Subcutaneous abdominal adipose tissue (tissue), 5 donors: Measurements from ENCODE around the gene COL9A3.

Experiments used
- H3K27ac ChIP-seq: one replicate; pipeline ENCODE4 v1.7.0; 2013; ENCODE audit warnings: low read depth, mild to moderate bottlenecking, inconsistent platforms, low read length, moderate library complexity
- H3K27me3 ChIP-seq, 5 donors: one replicate each; pipeline ENCODE4 v1.7.0; 2013; ENCODE audit warnings: low read length in 5 of 5, inconsistent platforms in 1 of 5; ENCODE audit not compliant: control insufficient read depth in 5 of 5, insufficient read depth in 4 of 5
- H3K36me3 ChIP-seq, 5 donors: one replicate each; pipeline ENCODE4 v1.7.0; 2013; ENCODE audit warnings: low read length in 5 of 5; ENCODE audit not compliant: control insufficient read depth in 5 of 5, insufficient read depth in 5 of 5
- H3K4me1 ChIP-seq, 5 donors: one replicate each; pipeline ENCODE4 v1.7.0; 2013; ENCODE audit warnings: low read length in 5 of 5, mild to moderate bottlenecking in 3 of 5, moderate library complexity in 1 of 5; ENCODE audit not compliant: control insufficient read depth in 5 of 5, insufficient read depth in 5 of 5
- H3K4me3 ChIP-seq, 5 donors: one replicate each; pipeline ENCODE4 v1.7.0; 2013; ENCODE audit warnings: low read length in 5 of 5, low read depth in 1 of 5
- H3K9ac ChIP-seq, 5 donors: one replicate each; pipeline ENCODE4 v1.7.0; 2013; ENCODE audit warnings: low read length in 5 of 5, mild to moderate bottlenecking in 4 of 5, moderate library complexity in 3 of 5
- H3K9me3 ChIP-seq, 5 donors: one replicate each; pipeline ENCODE4 v1.7.0; 2013; ENCODE audit warnings: low read length in 5 of 5; ENCODE audit not compliant: control insufficient read depth in 5 of 5
- donor health status: healthy.
- donor health status: healthy.
- donor health status: healthy.
- donor health status: healthy.
- donor health status: healthy.

COL9A3 gene

GRCh38 chr20:62778601-62779416 is 38.0 kb upstream of the COL9A3 start:
- no peak overlapping the region for H3K27ac ChIP-seq
- H3K36me3 ChIP-seq = no peaks in the 10 kb centered on the region
- H3K4me3 ChIP-seq = no peak overlapping the region
- peaks cover 4 to 31% (median 25%) of the 10 kb centered on the region in 5 donors for H3K4me1 ChIP-seq
- H3K9me3 ChIP-seq = peaks cover 0 to 3% (median 0%) of the 10 kb centered on the region in 5 donors
- peaks cover 0 to 20% (median 16%) of the 10 kb centered on the region in 5 donors for H3K27me3 ChIP-seq
- H3K9ac ChIP-seq = no peak overlapping the region

GRCh38 chr20:62779417-62779685 is 37.5 kb upstream of the COL9A3 start:
- Histone ChIP-seq H3K27me3 (peaks cover 0 to 20% (median 16%) of the 10 kb centered on the region in 5 donors), H3K27ac (no peak overlapping the region), H3K9ac (no peak overlapping the region), H3K36me3 (no peaks in the 10 kb centered on the region), H3K4me3 (no peak overlapping the region), H3K4me1 (peaks cover 4 to 27% (median 25%) of the 10 kb centered on the region in 5 donors), H3K9me3 (peaks cover 0 to 3% (median 0%) of the 10 kb centered on the region in 5 donors)

GRCh38 chr20:62780204-62780603 is 36.6 kb upstream of the COL9A3 start:
- Histone ChIP-seq H3K9me3 (peaks cover 0 to 3% (median 0%) of the 10 kb centered on the region in 5 donors), H3K4me3 (no peak overlapping the region), H3K4me1 (peaks cover 4 to 27% (median 17%) of the 10 kb centered on the region in 5 donors), H3K36me3 (no peaks in the 10 kb centered on the region), H3K27me3 (peaks cover 0 to 18% (median 14%) of the 10 kb centered on the region in 5 donors), H3K9ac (no peak overlapping the region), H3K27ac (no peak overlapping the region)

- peaks cover 4 to 27% (median 17%) of the 10 kb centered on the region in 5 donors for H3K4me1 ChIP-seq
- no peak overlapping the region for H3K27ac ChIP-seq
- peaks cover 0 to 18% (median 11%) of the 10 kb centered on the region in 5 donors for H3K27me3 ChIP-seq
- H3K9me3 ChIP-seq = peaks cover 0 to 3% (median 0%) of the 10 kb centered on the region in 5 donors
- no peaks in the 10 kb centered on the region for H3K36me3 ChIP-seq
- H3K9ac ChIP-seq = no peak overlapping the region
- no peak overlapping the region for H3K4me3 ChIP-seq
These were observed 36.2 kb upstream of the COL9A3 start for GRCh38 chr20:62780696-62781095.

- peaks cover 0 to 20% (median 15%) of the 10 kb centered on the region in 5 donors for H3K27me3 ChIP-seq
- H3K9ac ChIP-seq = no peak overlapping the region
- no peaks in the 10 kb centered on the region for H3K36me3 ChIP-seq
- H3K4me3 ChIP-seq = no peak overlapping the region
- no peak overlapping the region for H3K27ac ChIP-seq
- no peaks in the 10 kb centered on the region for H3K9me3 ChIP-seq
- H3K4me1 ChIP-seq = peaks cover 4 to 14% (median 11%) of the 10 kb centered on the region in 5 donors
These were observed 34.5 kb upstream of the COL9A3 start for GRCh38 chr20:62782149-62782892.

- Histone ChIP-seq H3K4me3 (no peak overlapping the region), H3K27ac (no peak overlapping the region), H3K9me3 (no peaks in the 10 kb centered on the region), H3K4me1 (peaks cover 4 to 13% (median 11%) of the 10 kb centered on the region in 5 donors), H3K36me3 (no peaks in the 10 kb centered on the region), H3K9ac (no peak overlapping the region), H3K27me3 (peaks cover 0 to 16% (median 10%) of the 10 kb centered on the region in 5 donors)
These were observed 34.0 kb upstream of the COL9A3 start for GRCh38 chr20:62782893-62783278.

GRCh38 chr20:62784497-62784896 is 32.4 kb upstream of the COL9A3 start:
- no peaks in the 10 kb centered on the region for H3K9me3 ChIP-seq
- no peak overlapping the region for H3K4me3 ChIP-seq
- H3K4me1 ChIP-seq = peaks cover 4 to 13% (median 11%) of the 10 kb centered on the region in 5 donors
- peaks cover 4 to 12% (median 7%) of the 10 kb centered on the region in 5 donors for H3K27me3 ChIP-seq
- no peaks in the 10 kb centered on the region for H3K36me3 ChIP-seq
- H3K27ac ChIP-seq = no peak overlapping the region
- H3K9ac ChIP-seq = no peak overlapping the region

- Histone ChIP-seq H3K4me3 (no peak overlapping the region), H3K9me3 (no peaks in the 10 kb centered on the region), H3K27ac (no peak overlapping the region), H3K4me1 (peaks cover 4 to 13% (median 11%) of the 10 kb centered on the region in 5 donors), H3K27me3 (peaks cover 4 to 16% (median 5%) of the 10 kb centered on the region in 5 donors), H3K36me3 (no peaks in the 10 kb centered on the region), H3K9ac (no peak overlapping the region)
These were observed 31.5 kb upstream of the COL9A3 start for GRCh38 chr20:62785393-62785792.

- Histone ChIP-seq H3K27me3 (peaks cover 4 to 17% (median 5%) of the 10 kb centered on the region in 5 donors), H3K36me3 (no peaks in the 10 kb centered on the region), H3K27ac (no peak overlapping the region), H3K4me1 (peaks cover 4 to 14% (median 12%) of the 10 kb centered on the region in 5 donors), H3K9ac (no peak overlapping the region), H3K9me3 (no peaks in the 10 kb centered on the region), H3K4me3 (no peak overlapping the region)
These were observed 30.7 kb upstream of the COL9A3 start for GRCh38 chr20:62786157-62786556.

GRCh38 chr20:62787321-62787720 is 29.5 kb upstream of the COL9A3 start:
- Histone ChIP-seq H3K27ac (no peak overlapping the region), H3K4me1 (peaks cover 6 to 16% (median 16%) of the 10 kb centered on the region in 5 donors), H3K36me3 (no peaks in the 10 kb centered on the region), H3K4me3 (no peak overlapping the region), H3K9me3 (no peaks in the 10 kb centered on the region), H3K27me3 (peaks cover 4 to 17% (median 7%) of the 10 kb centered on the region in 5 donors), H3K9ac (no peak overlapping the region)
